GM18526 (cell line): Measurements from ENCODE around the gene ZNF48.

ENCODE experiments used
- POLR2A ChIP-seq: IDR thresholded peaks from 3 replicates; pipeline ENCODE4 v1.6.1; 2011; ENCODE audit not compliant: insufficient read length; ENCODE audit errors: extremely low read depth

The ZNF48 gene

GRCh38 chr16:30355954-30356308 lies 39.3 kb upstream of the ZNF48 start:
- peak; percentile 35 for TF ChIP-seq POLR2A

GRCh38 chr16:30356401-30357084 lies 38.7 kb upstream of the ZNF48 start:
- TF ChIP-seq POLR2A = no peak

- TF ChIP-seq POLR2A = no peak
Measured at GRCh38 chr16:30357085-30357714, 38.0 kb upstream of the ZNF48 start.

GRCh38 chr16:30357715-30358576 lies 37.3 kb upstream of the ZNF48 start:
- no peak for TF ChIP-seq POLR2A

GRCh38 chr16:30358577-30358936 lies 36.7 kb upstream of the ZNF48 start:
- no peak for TF ChIP-seq POLR2A

- TF ChIP-seq POLR2A = no peak
Measured at GRCh38 chr16:30358990-30359870, 36.0 kb upstream of the ZNF48 start.

GRCh38 chr16:30359871-30360170 lies 35.4 kb upstream of the ZNF48 start:
- TF ChIP-seq POLR2A = no peak

GRCh38 chr16:30361180-30361579 lies 34.0 kb upstream of the ZNF48 start:
- no peak for TF ChIP-seq POLR2A

- TF ChIP-seq POLR2A = no peak
Measured at GRCh38 chr16:30365200-30365599, 30.0 kb upstream of the ZNF48 start.

GRCh38 chr16:30366511-30366910 lies 28.7 kb upstream of the ZNF48 start:
- no peak for TF ChIP-seq POLR2A

- no peak for TF ChIP-seq POLR2A
Measured at GRCh38 chr16:30367349-30368009, 27.7 kb upstream of the ZNF48 start.

- TF ChIP-seq POLR2A = no peak
Measured at GRCh38 chr16:30368122-30368791, 27.0 kb upstream of the ZNF48 start.

- no peak for TF ChIP-seq POLR2A
Measured at GRCh38 chr16:30368792-30369090, 26.5 kb upstream of the ZNF48 start.

GRCh38 chr16:30369091-30369937 lies 25.9 kb upstream of the ZNF48 start:
- TF ChIP-seq POLR2A = no peak
